ENCODE measurements around the gene CTXN1. TPM values are rescaled to one million over a fixed set of nuclear protein-coding genes. Genes with fewer than 3 reads are reported as not detected.

CTXN1 gene
- total RNA-seq, 4 donors from 2014 or later = 1.4 to 3.0 (median 2.0) TPM

GRCh38 chr19:7934766-7935165 lies 8.8 kb upstream of the CTXN1 start:
- Histone ChIP-seq H3K27me3 (no peaks in the 10 kb centered on the region), H3K4me3 (replicated peaks in 1 of 3) (no peak overlapping the region), H3K9me3 (no peaks in the 10 kb centered on the region), H3K4me1 (peaks cover 9 to 27% of the 10 kb centered on the region in 2 donors), H3K36me3 (peaks cover 66 to 74% of the 10 kb centered on the region in 2 donors), H3K27ac (no peak overlapping the region)
- 96 to 97% methylated on average over 21 of the region's 21 CpGs for WGBS, 2 donors
- no peak for DNase-seq
- intact Hi-C loops (cut with DNase I) = no loop called here
- TF ChIP-seq CTCF (IDR thresholded peaks at IDR 0.05) (no peak), POLR2A (IDR thresholded peaks at IDR 0.05) (no peak)

- Histone ChIP-seq H3K27ac (no peak overlapping the region), H3K36me3 (peaks cover 66 to 74% of the 10 kb centered on the region in 2 donors), H3K9me3 (no peaks in the 10 kb centered on the region), H3K27me3 (no peaks in the 10 kb centered on the region), H3K4me1 (peaks cover 6 to 29% of the 10 kb centered on the region in 2 donors), H3K4me3 (replicated peaks in 1 of 3) (no peak overlapping the region)
- TF ChIP-seq POLR2A (IDR thresholded peaks at IDR 0.05) = no peak
- no peak for TF ChIP-seq CTCF (IDR thresholded peaks at IDR 0.05)
- 93 to 97% methylated on average over 39 to 54 of the region's 55 CpGs for WGBS, 2 donors
- intact Hi-C loops (cut with DNase I) = no loop called here
- DNase-seq = no peak
Observed at GRCh38 chr19:7933828-7934725, 8.1 kb upstream of the CTXN1 start.

- no peak for DNase-seq
- no peaks in the 10 kb centered on the region for H3K27me3 ChIP-seq
- no peak overlapping the region for H3K27ac ChIP-seq
- TF ChIP-seq POLR2A (IDR thresholded peaks at IDR 0.05) (no peak), CTCF (IDR thresholded peaks at IDR 0.05) (no peak)
- H3K9me3 ChIP-seq = no peaks in the 10 kb centered on the region
- H3K4me3 ChIP-seq (replicated peaks in 1 of 3) = no peak overlapping the region
- H3K4me1 ChIP-seq = peaks cover 0 to 28% of the 10 kb centered on the region in 2 donors
- peaks cover 66 to 74% of the 10 kb centered on the region in 2 donors for H3K36me3 ChIP-seq
- intact Hi-C loops (cut with DNase I) = no loop called here
- WGBS, 2 donors = 90 to 91% methylated on average over 14 of the region's 14 CpGs
Observed at GRCh38 chr19:7933411-7933810, 7.5 kb upstream of the CTXN1 start.

- Histone ChIP-seq H3K36me3 (peaks cover 66 to 73% of the 10 kb centered on the region in 2 donors), H3K4me3 (replicated peaks in 1 of 3) (no peak overlapping the region), H3K4me1 (peaks cover 0 to 33% of the 10 kb centered on the region in 2 donors), H3K9me3 (no peaks in the 10 kb centered on the region), H3K27ac (no peak overlapping the region), H3K27me3 (no peaks in the 10 kb centered on the region)
- intact Hi-C loops (cut with DNase I) = no loop called here
- WGBS, 2 donors = 89 to 100% methylated on average over 6 to 10 of the region's 10 CpGs
- no peak for DNase-seq
- TF ChIP-seq POLR2A (IDR thresholded peaks at IDR 0.05) (no peak), CTCF (IDR thresholded peaks at IDR 0.05) (no peak)
Observed at GRCh38 chr19:7932930-7933300, 7.0 kb upstream of the CTXN1 start.

GRCh38 chr19:7932276-7932929 lies 6.5 kb upstream of the CTXN1 start:
- intact Hi-C loops (cut with DNase I) = no loop called here
- H3K36me3 ChIP-seq = peaks cover 65 to 68% of the 10 kb centered on the region in 2 donors

More at GRCh38 chr19:7932276-7932929, 6.5 kb upstream of the CTXN1 start:
- Histone ChIP-seq H3K4me1 (peaks cover 0 to 37% of the 10 kb centered on the region in 2 donors), H3K27ac (no peak overlapping the region), H3K4me3 (replicated peaks in 1 of 3) (no peak overlapping the region), H3K27me3 (no peaks in the 10 kb centered on the region), H3K9me3 (no peaks in the 10 kb centered on the region)
- TF ChIP-seq POLR2A (IDR thresholded peaks at IDR 0.05) (no peak), CTCF (IDR thresholded peaks at IDR 0.05) (no peak)
- WGBS, 2 donors = 95 to 97% methylated on average over 21 to 23 of the region's 32 CpGs
- no peak for DNase-seq

Data from thyroid gland (tissue), 4 donors.